DOHH2 (cell line): ENCODE results near the gene SPG7.

Source experiments
- H3F3A ChIP-seq: fragments of 200-600 bp; sonication (generic), shearing (Covaris generic); 2 replicates; pipeline ENCODE4 v1.6.0; 2016; ENCODE audit warnings: antibody characterized with exemption, mild to moderate bottlenecking; ENCODE audit not compliant: control insufficient read depth, insufficient read depth
- H3K27ac ChIP-seq: fragments of 200-600 bp; sonication (generic); 2 replicates; pipeline ENCODE4 v1.5.1; 2014; ENCODE audit warnings: low read depth, mild to moderate bottlenecking, low read length, moderate library complexity
- H3K27me3 ChIP-seq: fragments of 200-600 bp; sonication (generic); 2 replicates; pipeline ENCODE4 v1.6.1; 2014; ENCODE audit warnings: mild to moderate bottlenecking, low read length, mixed read lengths; ENCODE audit not compliant: control insufficient read depth
- H3K36me3 ChIP-seq: fragments of 200-600 bp; sonication (generic); 2 replicates; pipeline ENCODE4 v1.6.1; 2014; ENCODE audit warnings: mild to moderate bottlenecking, low read length, moderate library complexity, mixed read lengths; ENCODE audit not compliant: control insufficient read depth
- H3K4me1 ChIP-seq: fragments of 200-600 bp; sonication (generic); 2 replicates; pipeline ENCODE4 v1.6.1; 2014; ENCODE audit warnings: mild to moderate bottlenecking, low read length, mixed read lengths; ENCODE audit not compliant: control insufficient read depth
- H3K4me2 ChIP-seq: fragments of 200-600 bp; sonication (generic); 2 replicates; pipeline ENCODE4 v1.6.0; 2014; ENCODE audit warnings: mild to moderate bottlenecking, low read length, moderate library complexity
- H3K4me3 ChIP-seq: fragments of 200-600 bp; sonication (generic); 2 replicates; pipeline ENCODE4 v1.5.1; 2014; ENCODE audit warnings: mild to moderate bottlenecking, low read length, mixed read lengths
- H3K79me2 ChIP-seq: fragments of 200-600 bp; sonication (generic); 2 replicates; pipeline ENCODE4 v1.6.1; 2014; ENCODE audit warnings: mild to moderate bottlenecking, low read length, mixed read lengths; ENCODE audit not compliant: control insufficient read depth
- H3K9me2 ChIP-seq: fragments of 200-600 bp; sonication (generic); replicated peaks from 2 replicates; pipeline ENCODE4 v1.6.1; 2014; ENCODE audit warnings: mild to moderate bottlenecking, low read length, mixed read lengths; ENCODE audit not compliant: control insufficient read depth
- H3K9me3 ChIP-seq: fragments of 200-600 bp; sonication (generic); 2 replicates; pipeline ENCODE4 v1.6.1; 2014; ENCODE audit warnings: antibody characterized with exemption, low read length, mixed read lengths; ENCODE audit not compliant: control insufficient read depth, insufficient read depth
- H4K20me1 ChIP-seq: fragments of 200-600 bp; sonication (generic); 2 replicates; pipeline ENCODE4 v1.6.0; 2014; ENCODE audit warnings: low read depth, mild to moderate bottlenecking, antibody characterized with exemption, low read length, moderate library complexity; ENCODE audit not compliant: control insufficient read depth, insufficient read depth
- EZH2phosphoT487 ChIP-seq: fragments of 200-600 bp; sonication (generic); IDR thresholded peaks from 2 replicates; pipeline ENCODE4 v1.6.1; 2017; ENCODE audit warnings: borderline replicate concordance, mild to moderate bottlenecking, antibody characterized with exemption, low read length, moderate library complexity, mixed read lengths
- TF ChIP-seq, protein P1 (sequence below): fragments of 200-600 bp; sonication (generic); IDR thresholded peaks from one replicate; pipeline ENCODE4 v1.5.1; 2014; ENCODE audit warnings: antibody characterized with exemption, mild to moderate bottlenecking, low read depth, low read length; ENCODE audit not compliant: poor library complexity, severe bottlenecking

Gene SPG7

DNA sequence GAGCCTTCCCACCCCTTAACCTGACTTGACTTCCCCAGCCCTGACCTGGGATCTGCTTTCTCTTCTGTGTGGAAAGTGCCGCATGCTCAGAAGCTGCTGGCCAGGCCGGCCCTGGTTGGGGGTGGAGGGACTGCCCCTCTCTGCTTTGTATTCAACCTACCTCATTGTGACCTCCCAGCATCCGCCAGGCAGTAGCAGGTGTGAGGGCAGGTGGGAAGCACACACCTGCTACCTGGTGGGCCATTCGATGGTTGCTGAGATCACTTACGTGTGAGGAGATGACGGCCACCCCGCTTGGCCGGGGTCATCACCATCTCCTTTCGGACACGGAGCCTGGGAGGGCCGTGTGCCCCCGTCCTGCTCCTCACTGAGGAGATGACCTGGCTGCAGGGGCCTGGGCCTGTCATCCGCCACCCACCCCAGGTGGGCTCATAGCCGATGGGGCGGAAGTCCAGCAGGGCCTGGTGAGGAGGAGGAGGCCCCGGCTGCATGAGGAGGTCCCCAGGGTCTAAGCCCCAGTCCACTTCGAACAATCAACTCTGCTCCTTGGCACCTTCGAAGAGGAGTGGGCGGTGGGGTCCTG, 74.5 kb downstream of the SPG7 start:
- H3K36me3 ChIP-seq = no peaks in the 10 kb centered on the region
- peaks cover 6% of the 10 kb centered on the region; the same call in 1 of the 2 replicates for H3F3A ChIP-seq

DNA sequence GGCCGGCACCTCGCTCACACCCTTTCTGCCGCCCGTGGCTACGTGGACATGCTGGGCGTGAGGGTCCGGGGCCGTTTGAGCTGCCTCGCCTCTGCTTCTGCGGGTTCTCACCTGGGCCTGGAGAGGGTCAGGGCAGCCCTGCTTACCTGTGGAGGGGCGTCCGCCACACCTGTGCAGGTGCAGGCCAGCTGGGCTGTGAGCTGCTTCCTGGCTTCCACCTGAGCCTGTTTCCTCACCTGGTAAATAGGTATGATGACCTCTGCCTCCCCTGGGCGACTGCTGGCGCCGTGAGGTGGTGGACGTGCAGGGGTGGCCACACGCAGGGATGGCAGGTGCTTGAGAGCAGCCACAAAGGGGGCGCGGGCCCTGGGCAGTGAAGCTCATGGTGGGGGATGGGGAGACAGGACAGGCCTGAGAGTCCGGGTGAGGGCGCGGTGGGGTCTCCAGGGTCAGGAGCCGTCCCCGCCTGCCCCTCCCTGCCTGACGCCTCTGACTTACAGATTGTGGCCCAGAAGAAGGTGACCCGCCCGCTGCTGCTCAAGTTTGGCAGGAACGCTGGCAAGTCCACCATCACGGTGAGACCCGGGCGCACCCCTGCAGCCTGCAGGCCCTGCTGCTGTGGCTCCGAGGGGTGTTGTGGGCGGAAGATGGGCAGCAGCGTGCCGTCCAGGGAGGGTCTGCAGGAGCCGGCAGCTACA, 75.1 kb downstream of the SPG7 start:
- H3K9me3 ChIP-seq = peaks cover 26% of the 10 kb centered on the region; the same call in 1 of the 2 replicates
- no peaks in the 10 kb centered on the region for H3K9me2 ChIP-seq
- H3F3A ChIP-seq = peaks cover 6% of the 10 kb centered on the region; the same call in 1 of the 2 replicates
- H4K20me1 ChIP-seq = no peaks in the 10 kb centered on the region
- no peaks in the 10 kb centered on the region for H3K79me2 ChIP-seq
- no peak overlapping the region for H3K4me3 ChIP-seq
- H3K4me2 ChIP-seq = no peak overlapping the region
- TF ChIP-seq, protein P1, sequence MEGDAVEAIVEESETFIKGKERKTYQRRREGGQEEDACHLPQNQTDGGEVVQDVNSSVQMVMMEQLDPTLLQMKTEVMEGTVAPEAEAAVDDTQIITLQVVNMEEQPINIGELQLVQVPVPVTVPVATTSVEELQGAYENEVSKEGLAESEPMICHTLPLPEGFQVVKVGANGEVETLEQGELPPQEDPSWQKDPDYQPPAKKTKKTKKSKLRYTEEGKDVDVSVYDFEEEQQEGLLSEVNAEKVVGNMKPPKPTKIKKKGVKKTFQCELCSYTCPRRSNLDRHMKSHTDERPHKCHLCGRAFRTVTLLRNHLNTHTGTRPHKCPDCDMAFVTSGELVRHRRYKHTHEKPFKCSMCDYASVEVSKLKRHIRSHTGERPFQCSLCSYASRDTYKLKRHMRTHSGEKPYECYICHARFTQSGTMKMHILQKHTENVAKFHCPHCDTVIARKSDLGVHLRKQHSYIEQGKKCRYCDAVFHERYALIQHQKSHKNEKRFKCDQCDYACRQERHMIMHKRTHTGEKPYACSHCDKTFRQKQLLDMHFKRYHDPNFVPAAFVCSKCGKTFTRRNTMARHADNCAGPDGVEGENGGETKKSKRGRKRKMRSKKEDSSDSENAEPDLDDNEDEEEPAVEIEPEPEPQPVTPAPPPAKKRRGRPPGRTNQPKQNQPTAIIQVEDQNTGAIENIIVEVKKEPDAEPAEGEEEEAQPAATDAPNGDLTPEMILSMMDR = no peak
- TF ChIP-seq EZH2phosphoT487 = no peak
- H3K36me3 ChIP-seq = no peaks in the 10 kb centered on the region
- no peaks in the 10 kb centered on the region for H3K27me3 ChIP-seq
- H3K27ac ChIP-seq = no peak overlapping the region
- no peaks in the 10 kb centered on the region for H3K4me1 ChIP-seq

More for the DNA sequence above, 74.5 kb downstream of the SPG7 start:
- H3K9me2 ChIP-seq = no peaks in the 10 kb centered on the region
- H4K20me1 ChIP-seq = no peaks in the 10 kb centered on the region
- H3K4me2 ChIP-seq = no peak overlapping the region
- H3K27me3 ChIP-seq = no peaks in the 10 kb centered on the region
- H3K9me3 ChIP-seq = peaks cover 23% of the 10 kb centered on the region; the same call in 1 of the 2 replicates
- H3K79me2 ChIP-seq = no peaks in the 10 kb centered on the region
- H3K4me1 ChIP-seq = no peaks in the 10 kb centered on the region
- no peak overlapping the region for H3K27ac ChIP-seq
- TF ChIP-seq EZH2phosphoT487 = no peak
- TF ChIP-seq, protein P1 = no peak
- no peak overlapping the region for H3K4me3 ChIP-seq

DNA sequence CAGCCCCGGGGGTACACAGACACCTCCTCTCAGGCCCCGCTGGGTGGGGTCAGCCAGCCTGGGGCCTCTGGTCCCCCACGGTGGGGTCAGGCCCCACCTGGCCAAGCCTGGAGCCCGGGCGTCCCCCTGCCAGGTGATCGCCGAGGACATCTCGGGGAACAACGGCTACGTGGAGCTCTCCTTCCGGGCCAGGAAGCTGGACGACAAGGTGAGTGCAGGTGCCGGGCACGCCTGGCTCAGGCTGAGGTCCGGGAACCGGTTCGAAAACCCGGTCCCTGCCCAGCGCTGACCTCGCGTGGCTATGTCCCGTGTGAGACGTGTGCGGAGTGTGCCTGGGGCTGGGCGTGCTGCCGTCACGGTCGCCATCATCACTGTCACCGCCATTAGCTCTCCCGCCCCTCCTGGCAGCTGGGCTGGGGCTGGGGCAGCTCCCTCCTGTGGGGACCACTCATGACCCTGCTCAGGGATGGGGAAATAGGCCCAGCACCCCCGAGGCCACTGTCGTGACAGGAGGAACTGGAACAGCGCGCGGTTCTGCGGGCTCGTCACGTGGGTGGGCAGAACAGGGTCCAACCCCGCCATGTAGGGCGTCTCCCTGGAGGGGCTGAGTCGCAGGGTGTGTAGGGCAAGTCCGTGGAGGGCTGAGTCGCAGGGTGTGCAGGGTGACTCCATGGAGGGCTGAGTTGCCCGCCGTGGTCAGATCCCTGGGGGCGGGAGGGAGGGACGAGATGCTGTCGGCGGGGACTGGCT, 75.9 kb downstream of the SPG7 start:
- Histone ChIP-seq H3K27ac (no peak overlapping the region), H3K4me3 (no peak overlapping the region), H3K4me1 (no peaks in the 10 kb centered on the region), H3K4me2 (no peak overlapping the region), H3K27me3 (no peaks in the 10 kb centered on the region), H4K20me1 (no peaks in the 10 kb centered on the region), H3K9me3 (peaks cover 29% of the 10 kb centered on the region; the same call in 1 of the 2 replicates), H3K79me2 (no peaks in the 10 kb centered on the region), H3F3A (peaks cover 6% of the 10 kb centered on the region; the same call in 1 of the 2 replicates), H3K36me3 (no peaks in the 10 kb centered on the region), H3K9me2 (no peaks in the 10 kb centered on the region)
- no peak for TF ChIP-seq EZH2phosphoT487
- TF ChIP-seq, protein P1 = no peak
